Tibial nerve (tissue), 3 donors: Measurements from ENCODE around the gene RAB26.
"Not testable (repeated sequence)": the region's sequence is repeated elsewhere in the genome, so short reads cannot be mapped to it uniquely, and the experiment has no call there.

Experiments used
- CTCF ChIP-seq, 5 experiments: fragments of 200-600 bp in 3 of 5; fragments of 450-650 bp in 2 of 5; sonication (generic) in 3 of 5; IDR thresholded peaks; one replicate each; pipeline ENCODE4 v1.5.1; 2016 to 2019; ENCODE audit warnings: antibody characterized with exemption in 5 of 5, mild to moderate bottlenecking in 3 of 5, moderate library complexity in 2 of 5
- POLR2A ChIP-seq, 2 donors: fragments of 450-650 bp; IDR thresholded peaks; one replicate each; pipeline ENCODE4 v1.6.1; 2017; ENCODE audit warnings: antibody characterized with exemption in 2 of 2, mild to moderate bottlenecking in 2 of 2, moderate library complexity in 2 of 2

- not testable (repeated sequence) for TF ChIP-seq POLR2A, CTCF (IDR thresholded peaks at IDR 0.05)
Observed at GRCh38 chr16:2129890-2130447, 18.5 kb upstream of the RAB26 start.
